Stomach (tissue), 9 donors: ENCODE data around the gene POGZ. TPM values are rescaled to one million over a fixed set of nuclear protein-coding genes. Genes with fewer than 3 reads are reported as not detected.

Source experiments
- DNase-seq, 2 donors: peaks; one replicate each; pipeline versions ENCODE4 v3.0.0 to v3.0.0-alpha.2; 2013 to 2019
- H3K27ac ChIP-seq, 5 donors: fragments of 200-600 bp in 4 of 5; sonication (generic) in 4 of 5; one replicate each; pipeline ENCODE4 v1.5.1; 2013 to 2019; ENCODE audit warnings: mild to moderate bottlenecking in 1 of 5, moderate library complexity in 1 of 5
- H3K27me3 ChIP-seq, 3 donors: fragments of 200-600 bp; sonication (generic); one replicate each; pipeline ENCODE4 v1.5.1; 2017 to 2019; ENCODE audit warnings: mixed run types in 1 of 3
- H3K36me3 ChIP-seq, 4 donors: fragments of 200-600 bp; sonication (generic); 1 replicate in 3 of 4; 2 replicates in 1 of 4; pipeline ENCODE4 v1.5.1; 2016 to 2019
- H3K4me1 ChIP-seq, 4 donors: fragments of 200-600 bp; sonication (generic); one replicate each; pipeline ENCODE4 v1.5.1; 2016 to 2019
- H3K4me3 ChIP-seq, 4 donors: fragments of 200-600 bp; sonication (generic) in 3 of 4; one replicate each; pipeline ENCODE4 v1.5.1; 2016 to 2019; ENCODE audit warnings: mild to moderate bottlenecking in 1 of 4
- H3K9me3 ChIP-seq, 4 donors: fragments of 200-600 bp; sonication (generic); one replicate each; pipeline ENCODE4 v1.5.1; 2016 to 2019
- CTCF ChIP-seq, 7 experiments: fragments of 450-650 bp in 4 of 7; fragments of 200-600 bp in 3 of 7; sonication (generic) in 3 of 7; IDR thresholded peaks; one replicate each; pipeline ENCODE4 v1.5.1; 2016 to 2019; ENCODE audit warnings: antibody characterized with exemption in 7 of 7, control low read depth in 2 of 7, mild to moderate bottlenecking in 1 of 7
- EP300 ChIP-seq: sonication (generic); formaldehyde crosslinking; IDR thresholded peaks from one replicate; pipeline ENCODE4 v1.6.1; 2017; ENCODE audit warnings: antibody characterized with exemption
- POLR2A ChIP-seq, 4 donors: fragments of 450-650 bp; IDR thresholded peaks; one replicate each; pipeline ENCODE4 v1.6.1; 2016; ENCODE audit warnings: antibody characterized with exemption in 4 of 4, control low read depth in 2 of 4, mild to moderate bottlenecking in 1 of 4, moderate library complexity in 1 of 4
- POLR2AphosphoS5 ChIP-seq, 3 donors: sonication (generic); formaldehyde crosslinking; IDR thresholded peaks; one replicate each; pipeline ENCODE4 v1.6.1; 2016; ENCODE audit warnings: antibody characterized with exemption in 3 of 3
- WGBS, 5 donors: extraction: QIAGEN DNeasy Blood & Tissue Kit in 3 of 5; methylation state at CpG; one replicate each; pipeline versions ENCODE4 v1.1.5 to v1.1.7; 2013 to 2018; 5-methylcytosine and 5-hydroxymethylcytosine counted together
- intact Hi-C: fragments of 100-400 bp; cut with DNase I; formaldehyde crosslinking; loops from one replicate; pipeline ENCODE4 v1.15.1; 2023; ENCODE audit warnings: low total_unique reads
- polyA plus RNA-seq, 3 donors: library from polyadenylated mRNA; stranded (reverse); fragments of 200-250 nt; gene quantifications; one replicate each; pipeline ENCODE4 v1.2.3, GENCODE V29; 2013
- total RNA-seq, 5 donors: library from RNA; depleted of rRNA; stranded (reverse); fragments of >200 nt; gene quantifications; one replicate each; pipeline versions ENCODE4 v1.1.0 to v1.2.3, GENCODE V29; 2014 to 2016
- donor health status: healthy with polysubstance abuse.
- donor health status: Bipolar disorder and iron deficiency.
- donor health status: healthy.

The POGZ gene
- total and polyA plus RNA-seq, 8 donors: 7.3 to 124 (median 36.4) TPM

GRCh38 chr1:151478140-151478812 is 19.0 kb upstream of the POGZ start:
- no peak for DNase-seq
- H3K4me3 ChIP-seq: no peak overlapping the region
- WGBS, 5 donors: 81 to 93% (median 88%) methylated on average over 1 of the region's 1 CpG
- H3K36me3 ChIP-seq: no peaks in the 10 kb centered on the region
- H3K9me3 ChIP-seq: peaks cover 0 to 11% (median 6%) of the 10 kb centered on the region in 4 donors
- no peaks in the 10 kb centered on the region for H3K27me3 ChIP-seq
- no peak overlapping the region for H3K27ac ChIP-seq
- TF ChIP-seq CTCF (IDR thresholded peaks at IDR 0.05) (no peak), EP300 (no peak), POLR2AphosphoS5 (IDR thresholded peaks at IDR 0.05) (no peak), POLR2A (IDR thresholded peaks at IDR 0.05) (no peak)
- H3K4me1 ChIP-seq: peaks cover 0 to 6% (median 0%) of the 10 kb centered on the region in 4 donors
- intact Hi-C loops: no loop called here

- Histone ChIP-seq H3K9me3 (peaks cover 0 to 6% (median 1%) of the 10 kb centered on the region in 4 donors), H3K4me3 (no peak overlapping the region), H3K36me3 (no peaks in the 10 kb centered on the region), H3K4me1 (peaks cover 0 to 11% (median 3%) of the 10 kb centered on the region in 4 donors), H3K27me3 (no peaks in the 10 kb centered on the region), H3K27ac (no peak overlapping the region)
- DNase-seq: no peak
- 67 to 80% (median 68%) methylated on average over 3 of the region's 3 CpGs for WGBS, 5 donors
- intact Hi-C loops: no loop called here
- no peak for TF ChIP-seq EP300
- TF ChIP-seq POLR2A (IDR thresholded peaks at IDR 0.05): no peak
- no peak for TF ChIP-seq CTCF (IDR thresholded peaks at IDR 0.05)
- TF ChIP-seq POLR2AphosphoS5 (IDR thresholded peaks at IDR 0.05): no peak
Observed at GRCh38 chr1:151477066-151477465, 17.8 kb upstream of the POGZ start.

- peaks cover 0 to 11% (median 3%) of the 10 kb centered on the region in 4 donors for H3K4me1 ChIP-seq
- DNase-seq: no peak
- no peak for TF ChIP-seq POLR2AphosphoS5 (IDR thresholded peaks at IDR 0.05)
- no peak for TF ChIP-seq EP300
- no peak for TF ChIP-seq CTCF (IDR thresholded peaks at IDR 0.05)
- TF ChIP-seq POLR2A (IDR thresholded peaks at IDR 0.05): no peak
- no peak overlapping the region for H3K27ac ChIP-seq
- H3K27me3 ChIP-seq: no peaks in the 10 kb centered on the region
- no peaks in the 10 kb centered on the region for H3K36me3 ChIP-seq
- 80 to 89% (median 86%) methylated on average over 6 of the region's 6 CpGs for WGBS, 5 donors
- no peaks in the 10 kb centered on the region for H3K9me3 ChIP-seq
- intact Hi-C loops: no loop called here
- H3K4me3 ChIP-seq: no peak overlapping the region
Observed at GRCh38 chr1:151476083-151476482, 16.8 kb upstream of the POGZ start.

GRCh38 chr1:151475175-151475574 is 15.9 kb upstream of the POGZ start:
- Histone ChIP-seq H3K36me3 (no peaks in the 10 kb centered on the region), H3K27me3 (no peaks in the 10 kb centered on the region), H3K27ac (no peak overlapping the region), H3K4me1 (peaks cover 0 to 11% (median 3%) of the 10 kb centered on the region in 4 donors), H3K4me3 (no peak overlapping the region), H3K9me3 (no peaks in the 10 kb centered on the region)
- intact Hi-C loops: no loop called here
- DNase-seq: no peak
- WGBS, 5 donors: 78 to 89% (median 86%) methylated on average over 1 of the region's 1 CpG
- TF ChIP-seq POLR2A (IDR thresholded peaks at IDR 0.05): no peak
- TF ChIP-seq POLR2AphosphoS5 (IDR thresholded peaks at IDR 0.05): no peak
- no peak for TF ChIP-seq CTCF (IDR thresholded peaks at IDR 0.05)
- no peak for TF ChIP-seq EP300
